ENCODE data around the gene TEX264.

- TF ChIP-seq POLR2A (IDR thresholded peaks at IDR 0.05) = no peak
- TF ChIP-seq CTCF (IDR thresholded peaks at IDR 0.05) = no peak
- TF ChIP-seq POLR2AphosphoS5 (IDR thresholded peaks at IDR 0.05) = no peak
- TF ChIP-seq EP300 (IDR thresholded peaks at IDR 0.05) = no peak
Measured at GRCh38 chr3:51715977-51716294, 44.9 kb downstream of the TEX264 start.

Measured in stomach (tissue), 4 donors.